RWPE2 (cell line): ENCODE data around the gene SLC39A10.

ENCODE experiments used
- ATAC-seq: fragments of 200-7000 bp; cut with Tn5 transposase; 3 replicates; pipeline ENCODE4 v1.9.1; 2021; ENCODE audit warnings: low read depth
- DNase-seq: peaks from one replicate; pipeline ENCODE4 v3.0.0-alpha.2; 2020; ENCODE audit warnings: low spot score
- H3K27ac ChIP-seq: fragments of 450-650 bp; 2 replicates; pipeline ENCODE4 v1.5.1; 2017; ENCODE audit warnings: mild to moderate bottlenecking; ENCODE audit not compliant: poor library complexity, severe bottlenecking
- H3K27me3 ChIP-seq: fragments of 250-450 bp; sonication (Bioruptor Pico); 2 replicates; pipeline ENCODE4 v1.5.1; 2021; ENCODE audit warnings: mild to moderate bottlenecking, moderate library complexity; ENCODE audit not compliant: insufficient read depth, poor library complexity, severe bottlenecking
- H3K36me3 ChIP-seq: fragments of 250-450 bp; sonication (Bioruptor Pico); 2 replicates; pipeline ENCODE4 v1.5.1; 2020; ENCODE audit warnings: low read depth, mild to moderate bottlenecking, moderate library complexity
- H3K4me1 ChIP-seq: fragments of 250-450 bp; sonication (Bioruptor Pico); 2 replicates; pipeline ENCODE4 v1.5.1; 2021; ENCODE audit warnings: mild to moderate bottlenecking, moderate library complexity; ENCODE audit not compliant: insufficient read depth, poor library complexity, severe bottlenecking
- H3K4me3 ChIP-seq: fragments of 250-450 bp; sonication (Bioruptor Pico); 2 replicates; pipeline ENCODE4 v1.5.1; 2021; ENCODE audit warnings: mild to moderate bottlenecking, moderate library complexity; ENCODE audit not compliant: severe bottlenecking
- H3K9me3 ChIP-seq: fragments of 250-450 bp; sonication (Bioruptor Pico); 2 replicates; pipeline ENCODE4 v1.5.1; 2021; ENCODE audit warnings: mild to moderate bottlenecking, moderate library complexity; ENCODE audit not compliant: severe bottlenecking
- TF ChIP-seq, protein P1 (sequence below): fragments of 450-650 bp; IDR thresholded peaks from one replicate; pipeline ENCODE4 v1.5.1; 2017; ENCODE audit warnings: mild to moderate bottlenecking, moderate library complexity; ENCODE audit not compliant: poor library complexity, severe bottlenecking

Gene SLC39A10

GRCh38 chr2:195768431-195768830 lies 111.4 kb downstream of the SLC39A10 start:
- no peak for DNase-seq
- H3K9me3 ChIP-seq = no peaks in the 10 kb centered on the region
- H3K4me1 ChIP-seq = peaks cover 7% of the 10 kb centered on the region
- peak; percentile 25; the same call in 1 of the 3 replicates for ATAC-seq
- H3K27me3 ChIP-seq = no peaks in the 10 kb centered on the region
- TF ChIP-seq, protein P1, sequence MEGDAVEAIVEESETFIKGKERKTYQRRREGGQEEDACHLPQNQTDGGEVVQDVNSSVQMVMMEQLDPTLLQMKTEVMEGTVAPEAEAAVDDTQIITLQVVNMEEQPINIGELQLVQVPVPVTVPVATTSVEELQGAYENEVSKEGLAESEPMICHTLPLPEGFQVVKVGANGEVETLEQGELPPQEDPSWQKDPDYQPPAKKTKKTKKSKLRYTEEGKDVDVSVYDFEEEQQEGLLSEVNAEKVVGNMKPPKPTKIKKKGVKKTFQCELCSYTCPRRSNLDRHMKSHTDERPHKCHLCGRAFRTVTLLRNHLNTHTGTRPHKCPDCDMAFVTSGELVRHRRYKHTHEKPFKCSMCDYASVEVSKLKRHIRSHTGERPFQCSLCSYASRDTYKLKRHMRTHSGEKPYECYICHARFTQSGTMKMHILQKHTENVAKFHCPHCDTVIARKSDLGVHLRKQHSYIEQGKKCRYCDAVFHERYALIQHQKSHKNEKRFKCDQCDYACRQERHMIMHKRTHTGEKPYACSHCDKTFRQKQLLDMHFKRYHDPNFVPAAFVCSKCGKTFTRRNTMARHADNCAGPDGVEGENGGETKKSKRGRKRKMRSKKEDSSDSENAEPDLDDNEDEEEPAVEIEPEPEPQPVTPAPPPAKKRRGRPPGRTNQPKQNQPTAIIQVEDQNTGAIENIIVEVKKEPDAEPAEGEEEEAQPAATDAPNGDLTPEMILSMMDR = no peak
- no peak overlapping the region for H3K27ac ChIP-seq
- H3K36me3 ChIP-seq = no peaks in the 10 kb centered on the region
- H3K4me3 ChIP-seq = no peak overlapping the region

GRCh38 chr2:195769975-195770374 lies 112.9 kb downstream of the SLC39A10 start:
- ATAC-seq = no peak
- H3K4me1 ChIP-seq = peaks cover 7% of the 10 kb centered on the region
- H3K27me3 ChIP-seq = no peaks in the 10 kb centered on the region
- no peaks in the 10 kb centered on the region for H3K36me3 ChIP-seq
- H3K9me3 ChIP-seq = no peaks in the 10 kb centered on the region
- no peak overlapping the region for H3K4me3 ChIP-seq
- TF ChIP-seq, protein P1 = no peak
- no peak overlapping the region for H3K27ac ChIP-seq
- no peak for DNase-seq

GRCh38 chr2:195779491-195779890 lies 122.5 kb downstream of the SLC39A10 start:
- Histone ChIP-seq H3K36me3 (no peaks in the 10 kb centered on the region), H3K27me3 (no peaks in the 10 kb centered on the region), H3K27ac (no peak overlapping the region), H3K4me3 (no peak overlapping the region), H3K9me3 (no peaks in the 10 kb centered on the region), H3K4me1 (no peaks in the 10 kb centered on the region)
- peak; percentile 58; the same call in 1 of the 3 replicates for ATAC-seq
- TF ChIP-seq, protein P1 = peak; percentile 10
- DNase-seq = no peak

GRCh38 chr2:195782156-195782555 lies 125.1 kb downstream of the SLC39A10 start:
- H3K36me3 ChIP-seq = no peaks in the 10 kb centered on the region
- ATAC-seq (no peak), DNase-seq (no peak)
- H3K4me3 ChIP-seq = no peak overlapping the region
- no peak overlapping the region for H3K27ac ChIP-seq
- no peaks in the 10 kb centered on the region for H3K27me3 ChIP-seq
- TF ChIP-seq, protein P1 = no peak
- H3K4me1 ChIP-seq = no peaks in the 10 kb centered on the region
- no peaks in the 10 kb centered on the region for H3K9me3 ChIP-seq
